GM12875 (cell line): ENCODE results near the gene ARID1B.

Experiments
- H3K4me3 ChIP-seq: one replicate; pipeline ENCODE4 v1.5.1; 2011; ENCODE audit warnings: low read depth, low read length, control low read depth
- CTCF ChIP-seq: IDR thresholded peaks from 2 replicates; pipeline ENCODE4 v1.5.1; 2011; ENCODE audit warnings: low read depth, mild to moderate bottlenecking, control low read depth, inconsistent platforms, low read length, moderate library complexity, borderline replicate concordance; ENCODE audit not compliant: insufficient read depth

Gene ARID1B

GRCh38 chr6:156773935-156774852, 3.0 kb upstream of the ARID1B start:
- H3K4me3 ChIP-seq = no peak overlapping the region
- no peak for TF ChIP-seq CTCF

GRCh38 chr6:156774863-156775405, 2.2 kb upstream of the ARID1B start:
- no peak overlapping the region for H3K4me3 ChIP-seq
- no peak for TF ChIP-seq CTCF

- TF ChIP-seq CTCF = no peak
- no peak overlapping the region for H3K4me3 ChIP-seq
Measured at GRCh38 chr6:156775717-156776116, 1.5 kb upstream of the ARID1B start.

- TF ChIP-seq CTCF = no peak
- peak overlapping the region; percentile 59 for H3K4me3 ChIP-seq
Measured at GRCh38 chr6:156776470-156776839, 723 bp upstream of the ARID1B start.

- H3K4me3 ChIP-seq = peak overlapping the region; percentile 76
- TF ChIP-seq CTCF = no peak
Measured at GRCh38 chr6:156777577-156778453, 637 bp downstream of the ARID1B start.

- TF ChIP-seq CTCF = no peak
- peak overlapping the region; percentile 76 for H3K4me3 ChIP-seq
Measured at GRCh38 chr6:156778454-156779205, 1.5 kb downstream of the ARID1B start.
